ENCODE data around the gene BGLAP.

Gene BGLAP

GRCh38 chr1:156276966-156277381 lies 35.0 kb downstream of the BGLAP start:
- no peak overlapping the region for H3K23ac ChIP-seq (ENCODE audit: low read depth, low read length, poor library complexity)
- no peak overlapping the region for H4K8ac ChIP-seq (ENCODE audit: low read depth, low read length)
- no peak overlapping the region for H2BK12ac ChIP-seq (ENCODE audit: low read length)
- no peak overlapping the region for H4K91ac ChIP-seq (ENCODE audit: low read depth, low read length, poor library complexity)
- no peak overlapping the region for H3K4me2 ChIP-seq (ENCODE audit: insufficient read depth, low read length, poor library complexity, severe bottlenecking)
- no peak overlapping the region for H2BK5ac ChIP-seq (ENCODE audit: low read length)
- H3K9me3 ChIP-seq (replicated peaks in 1 of 2; ENCODE audit: control insufficient read depth in 2 of 2, insufficient read depth in 1 of 2, low read depth in 1 of 2, low read length in 2 of 2): no peaks in the 10 kb centered on the region
- H3K4me1 ChIP-seq (ENCODE audit: control insufficient read depth in 2 of 2, insufficient read depth in 1 of 2, low read depth in 1 of 2, low read length in 2 of 2): peaks cover 7 to 9% of the 10 kb centered on the region in 2 donors
- no peak overlapping the region for H3K14ac ChIP-seq (ENCODE audit: low read length)
- H3K4me3 ChIP-seq (ENCODE audit: low read length in 2 of 2): no peak overlapping the region
- peaks cover 60 to 83% of the 10 kb centered on the region in 2 donors for H3K36me3 ChIP-seq (replicated peaks in 1 of 2; ENCODE audit: control insufficient read depth in 2 of 2, insufficient read depth in 2 of 2, low read length in 2 of 2)
- no peak overlapping the region for H3K27ac ChIP-seq (replicated peaks; ENCODE audit: low read length)
- peaks cover 7% of the 10 kb centered on the region for H3K79me1 ChIP-seq (ENCODE audit: low read depth, low read length)
- H3K18ac ChIP-seq (ENCODE audit: low read length): no peak overlapping the region
- H3K4ac ChIP-seq (ENCODE audit: low read length): no peak overlapping the region
- no CpG with 5 or more reads among the region's 6 CpGs for whole genome bisulfite sequencing, 2 donors (ENCODE audit: extremely low coverage in 2 of 2, insufficient read length in 2 of 2, insufficient replicate concordance in 1 of 2)
- no peak for DNase-seq (ENCODE audit: low spot score)
- no peaks in the 10 kb centered on the region for H3K27me3 ChIP-seq (ENCODE audit: control insufficient read depth in 3 of 3, insufficient read depth in 3 of 3, low read depth in 1 of 3, low read length in 3 of 3)
- no peak overlapping the region for H2BK15ac ChIP-seq (ENCODE audit: low read length)
- no peak overlapping the region for H3K9ac ChIP-seq (ENCODE audit: low read depth, low read length, poor library complexity)
- H2AK5ac ChIP-seq (ENCODE audit: low read depth, low read length): no peak overlapping the region
- no peak overlapping the region for H2BK120ac ChIP-seq (ENCODE audit: low read depth, low read length)
- no peak overlapping the region for H2AFZ ChIP-seq (ENCODE audit: low read length)

GRCh38 chr1:156279837-156280236 lies 37.9 kb downstream of the BGLAP start:
- no peak overlapping the region for H2BK120ac ChIP-seq (ENCODE audit: low read depth, low read length)
- no peak overlapping the region for H2AK5ac ChIP-seq (ENCODE audit: low read depth, low read length)
- H2BK5ac ChIP-seq (ENCODE audit: low read length): no peak overlapping the region
- H3K9ac ChIP-seq (ENCODE audit: low read depth, low read length, poor library complexity): no peak overlapping the region
- peaks cover 7% of the 10 kb centered on the region for H3K79me1 ChIP-seq (ENCODE audit: low read depth, low read length)
- H2AFZ ChIP-seq (ENCODE audit: low read length): no peak overlapping the region
- H3K4me2 ChIP-seq (ENCODE audit: insufficient read depth, low read length, poor library complexity, severe bottlenecking): no peak overlapping the region
- H3K9me3 ChIP-seq (replicated peaks in 1 of 2; ENCODE audit: control insufficient read depth in 2 of 2, insufficient read depth in 1 of 2, low read depth in 1 of 2, low read length in 2 of 2): no peaks in the 10 kb centered on the region
- no CpG with 5 or more reads among the region's 3 CpGs for WGBS, 2 donors (ENCODE audit: extremely low coverage in 2 of 2, insufficient read length in 2 of 2, insufficient replicate concordance in 1 of 2)
- peaks cover 37 to 56% of the 10 kb centered on the region in 2 donors for H3K36me3 ChIP-seq (replicated peaks in 1 of 2; ENCODE audit: control insufficient read depth in 2 of 2, insufficient read depth in 2 of 2, low read length in 2 of 2)
- H3K4me1 ChIP-seq (ENCODE audit: control insufficient read depth in 2 of 2, insufficient read depth in 1 of 2, low read depth in 1 of 2, low read length in 2 of 2): peaks cover 11 to 12% of the 10 kb centered on the region in 2 donors
- H3K27me3 ChIP-seq (ENCODE audit: control insufficient read depth in 3 of 3, insufficient read depth in 3 of 3, low read depth in 1 of 3, low read length in 3 of 3): no peaks in the 10 kb centered on the region
- H3K4ac ChIP-seq (ENCODE audit: low read length): no peak overlapping the region
- DNase-seq (ENCODE audit: low spot score): no peak
- H4K91ac ChIP-seq (ENCODE audit: low read depth, low read length, poor library complexity): no peak overlapping the region
- no peak overlapping the region for H3K18ac ChIP-seq (ENCODE audit: low read length)
- H4K8ac ChIP-seq (ENCODE audit: low read depth, low read length): no peak overlapping the region
- H2BK15ac ChIP-seq (ENCODE audit: low read length): no peak overlapping the region
- no peak overlapping the region for H2BK12ac ChIP-seq (ENCODE audit: low read length)
- no peak overlapping the region for H3K4me3 ChIP-seq (ENCODE audit: low read length in 2 of 2)
- H3K14ac ChIP-seq (ENCODE audit: low read length): no peak overlapping the region
- no peak overlapping the region for H3K23ac ChIP-seq (ENCODE audit: low read depth, low read length, poor library complexity)
- H3K27ac ChIP-seq (replicated peaks; ENCODE audit: low read length): no peak overlapping the region

DNA sequence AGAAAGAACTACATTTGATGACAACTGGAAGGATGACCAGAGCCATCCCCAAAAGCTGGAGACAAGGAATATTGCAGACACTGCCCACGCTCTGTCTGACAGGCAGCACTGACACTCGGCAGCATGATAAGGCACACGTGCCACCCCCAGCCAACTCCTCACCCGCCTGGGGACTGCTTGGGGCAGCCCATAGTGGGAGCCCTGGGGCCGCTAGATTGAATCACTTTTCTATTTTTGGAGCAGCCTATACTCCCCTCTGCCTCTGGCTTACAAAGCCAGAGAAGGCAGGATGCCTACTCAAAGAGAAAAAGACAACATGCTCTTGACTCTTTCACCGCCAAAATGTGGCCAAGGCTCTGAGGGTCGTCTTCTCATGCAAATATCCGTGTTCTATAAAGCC lies 39.3 kb downstream of the BGLAP start:
- H2BK120ac ChIP-seq (ENCODE audit: low read depth, low read length): no peak overlapping the region
- H3K23ac ChIP-seq (ENCODE audit: low read depth, low read length, poor library complexity): no peak overlapping the region
- no peak overlapping the region for H3K27ac ChIP-seq (replicated peaks; ENCODE audit: low read length)
- H2BK12ac ChIP-seq (ENCODE audit: low read length): no peak overlapping the region
- H3K14ac ChIP-seq (ENCODE audit: low read length): no peak overlapping the region
- H2BK15ac ChIP-seq (ENCODE audit: low read length): no peak overlapping the region
- H3K4me3 ChIP-seq (ENCODE audit: low read length in 2 of 2): peak overlapping the region in 1 of 2 donors; percentile 84
- no peak overlapping the region for H4K91ac ChIP-seq (ENCODE audit: low read depth, low read length, poor library complexity)
- no peak overlapping the region for H3K4me2 ChIP-seq (ENCODE audit: insufficient read depth, low read length, poor library complexity, severe bottlenecking)
- peaks cover 7% of the 10 kb centered on the region for H3K79me1 ChIP-seq (ENCODE audit: low read depth, low read length)
- H3K18ac ChIP-seq (ENCODE audit: low read length): no peak overlapping the region
- no peak overlapping the region for H2BK5ac ChIP-seq (ENCODE audit: low read length)
- DNase-seq (ENCODE audit: low spot score): no peak
- H4K8ac ChIP-seq (ENCODE audit: low read depth, low read length): no peak overlapping the region
- H2AFZ ChIP-seq (ENCODE audit: low read length): no peak overlapping the region
- H3K9me3 ChIP-seq (replicated peaks in 1 of 2; ENCODE audit: control insufficient read depth in 2 of 2, insufficient read depth in 1 of 2, low read depth in 1 of 2, low read length in 2 of 2): no peaks in the 10 kb centered on the region
- H3K4ac ChIP-seq (ENCODE audit: low read length): no peak overlapping the region
- peaks cover 28 to 47% of the 10 kb centered on the region in 2 donors for H3K36me3 ChIP-seq (replicated peaks in 1 of 2; ENCODE audit: control insufficient read depth in 2 of 2, insufficient read depth in 2 of 2, low read length in 2 of 2)
- H3K9ac ChIP-seq (ENCODE audit: low read depth, low read length, poor library complexity): no peak overlapping the region
- WGBS, 2 donors (ENCODE audit: extremely low coverage in 2 of 2, insufficient read length in 2 of 2, insufficient replicate concordance in 1 of 2): no CpG with 5 or more reads among the region's 8 CpGs
- peaks cover 11 to 12% of the 10 kb centered on the region in 2 donors for H3K4me1 ChIP-seq (ENCODE audit: control insufficient read depth in 2 of 2, insufficient read depth in 1 of 2, low read depth in 1 of 2, low read length in 2 of 2)
- no peaks in the 10 kb centered on the region for H3K27me3 ChIP-seq (ENCODE audit: control insufficient read depth in 3 of 3, insufficient read depth in 3 of 3, low read depth in 1 of 3, low read length in 3 of 3)
- no peak overlapping the region for H2AK5ac ChIP-seq (ENCODE audit: low read depth, low read length)

DNA sequence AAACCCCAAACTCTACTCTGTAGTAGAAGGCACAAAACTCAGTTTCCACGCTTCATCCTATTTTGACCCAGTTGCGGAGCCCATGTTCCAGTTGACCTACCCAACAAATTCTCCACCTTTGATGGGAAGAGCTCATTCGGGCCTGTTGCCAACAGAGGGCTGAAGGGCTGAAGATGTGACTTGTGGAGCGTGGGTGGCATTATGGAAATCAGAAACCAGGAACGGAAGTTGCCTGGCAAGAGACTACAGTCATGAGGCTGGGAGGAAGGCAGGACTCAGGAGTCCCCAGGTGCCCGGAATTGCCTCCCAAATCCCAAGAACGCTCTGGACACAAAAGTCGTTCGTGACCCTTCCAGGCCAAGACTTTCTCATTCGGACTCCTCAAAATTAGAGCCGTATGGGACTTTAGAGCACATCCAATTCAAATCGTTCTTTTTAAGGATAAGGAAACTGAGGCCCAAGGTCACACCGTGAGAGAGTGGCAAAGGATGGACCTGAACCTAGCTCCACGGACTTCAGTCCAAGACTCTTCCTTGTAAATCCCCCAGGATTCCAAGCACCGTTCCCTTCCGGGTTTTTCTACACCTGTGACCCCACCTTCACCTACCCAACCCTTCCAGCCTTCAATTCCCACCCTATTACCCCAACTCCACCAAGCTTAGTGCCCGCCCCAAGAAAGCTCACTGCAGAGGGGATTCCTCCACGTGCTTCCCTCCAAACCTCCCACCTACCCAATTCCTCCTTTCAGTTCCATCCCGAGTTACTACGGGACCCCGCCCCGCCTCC lies 39.9 kb downstream of the BGLAP start:
- no peak for DNase-seq (ENCODE audit: low spot score)
- Histone ChIP-seq H3K4ac (ENCODE audit: low read length) (no peak overlapping the region), H2BK120ac (ENCODE audit: low read depth, low read length) (no peak overlapping the region), H3K9ac (ENCODE audit: low read depth, low read length, poor library complexity) (peak overlapping the region; percentile 97), H3K18ac (ENCODE audit: low read length) (no peak overlapping the region), H2BK12ac (ENCODE audit: low read length) (no peak overlapping the region), H4K91ac (ENCODE audit: low read depth, low read length, poor library complexity) (no peak overlapping the region), H3K27me3 (ENCODE audit: control insufficient read depth in 3 of 3, insufficient read depth in 3 of 3, low read depth in 1 of 3, low read length in 3 of 3) (no peaks in the 10 kb centered on the region), H3K9me3 (replicated peaks in 1 of 2; ENCODE audit: control insufficient read depth in 2 of 2, insufficient read depth in 1 of 2, low read depth in 1 of 2, low read length in 2 of 2) (no peaks in the 10 kb centered on the region), H3K4me3 (ENCODE audit: low read length in 2 of 2) (peak overlapping the region; percentile 84 to 90), H3K79me1 (ENCODE audit: low read depth, low read length) (peaks cover 7% of the 10 kb centered on the region), H2BK5ac (ENCODE audit: low read length) (peak overlapping the region; percentile 31), H2AK5ac (ENCODE audit: low read depth, low read length) (no peak overlapping the region), H2AFZ (ENCODE audit: low read length) (peak overlapping the region; percentile 96), H3K36me3 (replicated peaks in 1 of 2; ENCODE audit: control insufficient read depth in 2 of 2, insufficient read depth in 2 of 2, low read length in 2 of 2) (peaks cover 23 to 41% of the 10 kb centered on the region in 2 donors), H3K4me1 (ENCODE audit: control insufficient read depth in 2 of 2, insufficient read depth in 1 of 2, low read depth in 1 of 2, low read length in 2 of 2) (peaks cover 11 to 12% of the 10 kb centered on the region in 2 donors), H3K14ac (ENCODE audit: low read length) (no peak overlapping the region), H4K8ac (ENCODE audit: low read depth, low read length) (no peak overlapping the region), H3K23ac (ENCODE audit: low read depth, low read length, poor library complexity) (no peak overlapping the region), H2BK15ac (ENCODE audit: low read length) (no peak overlapping the region), H3K4me2 (ENCODE audit: insufficient read depth, low read length, poor library complexity, severe bottlenecking) (peak overlapping the region; percentile 64), H3K27ac (replicated peaks; ENCODE audit: low read length) (no peak overlapping the region)
- no CpG with 5 or more reads among the region's 22 CpGs for WGBS, 2 donors (ENCODE audit: extremely low coverage in 2 of 2, insufficient read length in 2 of 2, insufficient replicate concordance in 1 of 2)

All from neuronal stem cell (in vitro differentiated cells).